OCI-LY3 (cell line): Measurements from ENCODE around the gene FLCN.

ENCODE experiments used
- CTCF ChIP-seq: fragments of 200-600, 300-600 bp; sonication (generic); IDR thresholded peaks from 2 replicates; pipeline ENCODE4 v1.5.1; 2014; ENCODE audit warnings: antibody characterized with exemption, low read length, low read depth
- EZH2phosphoT487 ChIP-seq: fragments of 200-600 bp; shearing (Covaris generic); IDR thresholded peaks from 2 replicates; pipeline ENCODE4 v1.6.1; 2018; ENCODE audit warnings: antibody characterized with exemption, mixed run types, low read depth

- TF ChIP-seq CTCF (no peak), EZH2phosphoT487 (no peak)
Observed at GRCh38 chr17:17186551-17187505, 50.1 kb downstream of the FLCN start.
